GM13977 (cell line): Measurements from ENCODE around the gene ME1.
A peak's percentile ranks its signal among the peaks of the same experiment; 100 is the strongest.

Experiments
- DNase-seq: peaks from one replicate; pipeline ENCODE4 v3.0.0; 2012; ENCODE audit warnings: low spot score
- CTCF ChIP-seq: IDR thresholded peaks from 2 replicates; pipeline ENCODE4 v1.5.1; 2012; ENCODE audit warnings: mild to moderate bottlenecking, control low read depth; ENCODE audit not compliant: insufficient read depth; ENCODE audit errors: extremely low read depth, missing control alignments
- in situ Hi-C: fragments of 300-500 bp; cut with MboI; formaldehyde crosslinking; loops from one replicate; pipeline ENCODE4 v1.12.0; 2022; ENCODE audit warnings: low sequenced_read_pairs, low pct_unique_long_range_greater_than_20kb, mixed read lengths, inconsistent platforms; ENCODE audit not compliant: unreplicated experiment

Gene ME1

GRCh38 chr6:83430611-83431544 is at the start of gene ME1:
Gene ME1 (minus strand): TSS chr6:83431051. CDS start chr6:83430954, 97 bp downstream.
- peak; percentile 74 for DNase-seq
- no peak for TF ChIP-seq CTCF
- in situ Hi-C loops = no loop called here

DNA sequence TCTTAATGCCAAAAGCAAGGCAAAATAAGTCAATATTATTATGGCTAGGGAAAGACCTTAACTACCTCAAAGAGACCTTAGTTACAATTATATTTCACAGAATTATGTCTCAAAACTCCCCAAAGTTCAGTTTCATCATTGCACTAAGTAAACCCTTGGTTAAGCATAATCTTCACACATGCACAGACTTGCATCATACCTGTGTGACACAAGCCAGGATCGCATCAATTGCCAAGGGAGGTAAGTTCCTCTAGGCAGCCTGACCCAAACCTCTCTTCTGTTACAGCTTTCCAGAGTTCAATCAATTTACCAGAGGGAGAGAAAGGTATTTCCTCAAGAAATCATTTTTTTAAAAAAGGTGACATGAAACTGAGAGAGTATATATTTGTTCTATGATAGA is 49.6 kb upstream of the ME1 start:
- no peak for TF ChIP-seq CTCF
- no peak for DNase-seq
- in situ Hi-C loops = no loop called here

GRCh38 chr6:83479389-83479788 is 48.5 kb upstream of the ME1 start:
- no peak for DNase-seq
- in situ Hi-C loops = no loop called here
- no peak for TF ChIP-seq CTCF

- in situ Hi-C loops = no loop called here
- DNase-seq = no peak
- TF ChIP-seq CTCF = no peak
Measured at GRCh38 chr6:83476971-83477370, 46.1 kb upstream of the ME1 start.

- in situ Hi-C loops = no loop called here
- TF ChIP-seq CTCF = no peak
- DNase-seq = no peak
Measured at GRCh38 chr6:83474309-83474708, 43.5 kb upstream of the ME1 start.

- DNase-seq = no peak
- in situ Hi-C loops = no loop called here
Measured at GRCh38 chr6:83472767-83473166, 41.9 kb upstream of the ME1 start.

More at GRCh38 chr6:83472767-83473166, 41.9 kb upstream of the ME1 start:
- TF ChIP-seq CTCF = no peak
